Astrocyte (in vitro differentiated cells and primary cell): ENCODE measurements around the gene ZNF678. TPM values are rescaled to one million over a fixed set of nuclear protein-coding genes. Genes with fewer than 3 reads are reported as not detected.

ENCODE experiments used
- DNase-seq: peaks from one replicate; pipeline ENCODE4 v3.0.0-alpha.2; 2010; ENCODE audit warnings: low read depth
- FAIRE-seq: peaks from 2 replicates; lab custom pipeline; 2011; peaks lifted over from hg19 to GRCh38; lab: Jason Lieb, UNC
- H2AFZ ChIP-seq: 2 replicates; pipeline ENCODE4 v1.6.0; 2012; ENCODE audit warnings: low read depth, low read length, inconsistent platforms
- H3K27ac ChIP-seq: 2 replicates; pipeline ENCODE4 v1.5.1; 2011; ENCODE audit warnings: low read depth, low read length, inconsistent platforms
- H3K27me3 ChIP-seq: 2 replicates; pipeline ENCODE4 v1.6.0; 2011; ENCODE audit warnings: low read length, inconsistent platforms; ENCODE audit not compliant: insufficient read depth
- H3K36me3 ChIP-seq: 2 replicates; pipeline ENCODE4 v1.5.1; 2011; ENCODE audit warnings: low read length, inconsistent platforms; ENCODE audit not compliant: insufficient read depth
- H3K4me1 ChIP-seq: 2 replicates; pipeline ENCODE4 v1.5.1; 2011; ENCODE audit warnings: low read length, inconsistent platforms; ENCODE audit not compliant: insufficient read depth
- H3K4me2 ChIP-seq: 2 replicates; pipeline ENCODE4 v1.6.0; 2012; ENCODE audit warnings: low read length, inconsistent platforms
- H3K4me3 ChIP-seq: 2 replicates; pipeline ENCODE4 v1.5.1; 2011; ENCODE audit warnings: low read depth, mild to moderate bottlenecking, low read length, inconsistent platforms; ENCODE audit not compliant: insufficient read depth
- H3K79me2 ChIP-seq: 2 replicates; pipeline ENCODE4 v1.6.0; 2012; ENCODE audit warnings: mild to moderate bottlenecking, low read length, inconsistent platforms; ENCODE audit not compliant: insufficient read depth
- H3K9ac ChIP-seq: 2 replicates; pipeline ENCODE4 v1.6.0; 2012; ENCODE audit warnings: mild to moderate bottlenecking, low read length, inconsistent platforms
- H3K9me3 ChIP-seq: 2 replicates; pipeline ENCODE4 v1.5.1; 2012; ENCODE audit warnings: low read depth, mild to moderate bottlenecking, low read length, inconsistent platforms; ENCODE audit not compliant: insufficient read depth
- H4K20me1 ChIP-seq: 2 replicates; pipeline ENCODE4 v1.6.0; 2012; ENCODE audit warnings: low read length, inconsistent platforms; ENCODE audit not compliant: insufficient read depth
- H3K27ac Mint-ChIP-seq: one replicate; pipeline ENCODE4 v1.8.0; 2021; ENCODE audit warnings: mild to moderate bottlenecking, mixed read lengths; ENCODE audit not compliant: unreplicated experiment
- H3K27me3 Mint-ChIP-seq: one replicate; pipeline ENCODE4 v1.8.0; 2021; ENCODE audit warnings: low read depth, mixed read lengths; ENCODE audit not compliant: unreplicated experiment
- H3K36me3 Mint-ChIP-seq: one replicate; pipeline ENCODE4 v1.8.0; 2021; ENCODE audit warnings: low read depth, mixed read lengths; ENCODE audit not compliant: unreplicated experiment
- H3K4me1 Mint-ChIP-seq: one replicate; pipeline ENCODE4 v1.8.0; 2021; ENCODE audit warnings: low read depth, mixed read lengths; ENCODE audit not compliant: unreplicated experiment
- H3K4me3 Mint-ChIP-seq: one replicate; pipeline ENCODE4 v1.8.0; 2021; ENCODE audit warnings: mild to moderate bottlenecking, moderate library complexity, mixed read lengths; ENCODE audit not compliant: unreplicated experiment
- H3K9me3 Mint-ChIP-seq: one replicate; pipeline ENCODE4 v1.8.0; 2021; ENCODE audit warnings: mild to moderate bottlenecking, mixed read lengths; ENCODE audit not compliant: unreplicated experiment
- EZH2 ChIP-seq: IDR thresholded peaks from 2 replicates; pipeline ENCODE4 v1.6.1; 2012; ENCODE audit warnings: mild to moderate bottlenecking, low read length, inconsistent platforms; ENCODE audit not compliant: insufficient read depth
- total RNA-seq: library from RNA; stranded (reverse); gene quantifications from 2 replicates; pipeline ENCODE4 v1.2.1, GENCODE V29; 2021
- TF ChIP-seq, protein P1 (sequence below): IDR thresholded peaks from 2 replicates; pipeline ENCODE4 v1.5.1; 2011; ENCODE audit warnings: low read depth, mild to moderate bottlenecking, inconsistent platforms, low read length, moderate library complexity; ENCODE audit not compliant: insufficient read depth

The ZNF678 gene
- total RNA-seq, 1 donor from 2014 or later, result 5.4 TPM

DNA sequence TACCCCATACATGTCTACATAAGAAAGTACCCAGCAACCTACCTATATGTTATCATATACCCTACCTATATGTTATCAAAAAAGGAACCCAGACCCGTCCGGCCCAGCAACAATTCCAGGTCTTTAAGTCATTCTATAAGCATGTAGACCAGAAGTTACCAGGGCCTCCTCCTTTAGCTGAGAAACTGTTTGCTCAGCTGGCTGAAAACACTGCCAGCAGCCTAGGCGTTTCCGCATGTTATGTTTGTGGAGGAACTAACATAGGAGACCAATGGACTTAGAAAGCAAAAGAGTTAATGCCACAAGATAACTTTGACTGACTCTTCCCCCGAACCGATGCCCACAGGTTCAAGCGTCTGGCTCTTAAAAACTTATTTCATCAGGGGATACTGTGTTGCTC is 7.1 kb upstream of the ZNF678 start:
- H3K79me2 ChIP-seq, result no peaks in the 10 kb centered on the region
- H3K36me3 ChIP-seq, result no peaks in the 10 kb centered on the region
- no peak overlapping the region for H3K4me3 ChIP-seq
- peaks cover 24% of the 10 kb centered on the region for H3K9me3 Mint-ChIP-seq
- H3K4me1 Mint-ChIP-seq, result no peaks in the 10 kb centered on the region
- H3K4me2 ChIP-seq, result no peak overlapping the region
- H3K27me3 Mint-ChIP-seq, result no peaks in the 10 kb centered on the region
- FAIRE-seq (no peak), DNase-seq (no peak)
- no peaks in the 10 kb centered on the region for H4K20me1 ChIP-seq
- H3K9ac ChIP-seq, result no peak overlapping the region
- H2AFZ ChIP-seq, result no peak overlapping the region
- H3K9me3 ChIP-seq, result peaks cover 12% of the 10 kb centered on the region
- no peaks in the 10 kb centered on the region for H3K4me1 ChIP-seq
- no peak overlapping the region for H3K27ac Mint-ChIP-seq
- H3K36me3 Mint-ChIP-seq, result peaks cover 4% of the 10 kb centered on the region
- no peak overlapping the region for H3K27ac ChIP-seq
- no peak for TF ChIP-seq EZH2
- TF ChIP-seq, protein P1, sequence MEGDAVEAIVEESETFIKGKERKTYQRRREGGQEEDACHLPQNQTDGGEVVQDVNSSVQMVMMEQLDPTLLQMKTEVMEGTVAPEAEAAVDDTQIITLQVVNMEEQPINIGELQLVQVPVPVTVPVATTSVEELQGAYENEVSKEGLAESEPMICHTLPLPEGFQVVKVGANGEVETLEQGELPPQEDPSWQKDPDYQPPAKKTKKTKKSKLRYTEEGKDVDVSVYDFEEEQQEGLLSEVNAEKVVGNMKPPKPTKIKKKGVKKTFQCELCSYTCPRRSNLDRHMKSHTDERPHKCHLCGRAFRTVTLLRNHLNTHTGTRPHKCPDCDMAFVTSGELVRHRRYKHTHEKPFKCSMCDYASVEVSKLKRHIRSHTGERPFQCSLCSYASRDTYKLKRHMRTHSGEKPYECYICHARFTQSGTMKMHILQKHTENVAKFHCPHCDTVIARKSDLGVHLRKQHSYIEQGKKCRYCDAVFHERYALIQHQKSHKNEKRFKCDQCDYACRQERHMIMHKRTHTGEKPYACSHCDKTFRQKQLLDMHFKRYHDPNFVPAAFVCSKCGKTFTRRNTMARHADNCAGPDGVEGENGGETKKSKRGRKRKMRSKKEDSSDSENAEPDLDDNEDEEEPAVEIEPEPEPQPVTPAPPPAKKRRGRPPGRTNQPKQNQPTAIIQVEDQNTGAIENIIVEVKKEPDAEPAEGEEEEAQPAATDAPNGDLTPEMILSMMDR, result no peak
- peaks cover 9% of the 10 kb centered on the region for H3K27me3 ChIP-seq
- no peak overlapping the region for H3K4me3 Mint-ChIP-seq

DNA sequence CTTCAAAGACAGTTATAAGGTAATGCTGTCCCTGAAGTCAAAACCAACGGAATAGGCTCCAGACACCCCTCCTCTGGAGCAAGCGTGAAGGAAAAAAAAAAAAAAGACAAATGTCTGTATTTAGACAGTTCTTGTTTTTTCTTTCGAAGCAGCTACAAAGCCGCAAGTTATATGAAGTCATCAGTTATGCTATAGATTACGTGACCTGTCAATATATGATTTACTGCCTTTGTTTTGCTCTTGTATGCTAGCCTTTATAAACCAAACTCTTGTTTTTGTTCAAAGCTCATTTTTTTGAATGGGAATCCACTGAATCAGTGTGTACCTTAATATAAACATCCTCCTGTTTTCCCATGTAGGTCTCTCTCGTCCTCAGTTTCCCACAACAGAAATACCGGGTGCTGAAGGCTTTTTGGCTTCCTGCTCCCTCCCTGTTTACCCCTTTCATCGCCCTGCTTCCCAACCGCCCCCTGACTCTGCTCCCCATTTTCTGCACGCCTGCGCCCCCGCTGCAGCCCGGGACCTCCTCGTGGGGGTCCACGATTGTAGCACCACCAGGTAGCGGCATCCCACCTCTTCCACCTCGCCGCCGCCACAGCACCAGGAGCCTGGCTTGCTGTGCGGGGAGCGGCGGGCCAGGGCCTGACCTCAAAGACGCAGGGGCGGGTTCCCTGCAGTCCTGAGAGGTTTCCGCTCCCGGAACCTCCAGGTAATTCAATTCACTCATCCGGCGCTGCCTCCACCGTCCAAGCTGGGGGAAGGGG is 5.2 kb upstream of the ZNF678 start:
- Histone ChIP-seq H3K9ac (no peak overlapping the region), H3K4me2 (no peak overlapping the region), H2AFZ (no peak overlapping the region), H3K4me1 (no peaks in the 10 kb centered on the region), H3K36me3 (no peaks in the 10 kb centered on the region), H3K27me3 (peaks cover 9% of the 10 kb centered on the region), H3K4me3 (no peak overlapping the region), H3K9me3 (peaks cover 14% of the 10 kb centered on the region), H3K27ac (no peak overlapping the region), H4K20me1 (no peaks in the 10 kb centered on the region), H3K79me2 (no peaks in the 10 kb centered on the region)
- Mint-ChIP-seq H3K9me3 (peaks cover 22% of the 10 kb centered on the region), H3K27me3 (no peaks in the 10 kb centered on the region), H3K4me1 (no peaks in the 10 kb centered on the region), H3K27ac (no peak overlapping the region), H3K36me3 (peaks cover 5% of the 10 kb centered on the region), H3K4me3 (no peak overlapping the region)
- TF ChIP-seq, protein P1, result no peak
- no peak for TF ChIP-seq EZH2
- no peak for FAIRE-seq
- no peak for DNase-seq

DNA sequence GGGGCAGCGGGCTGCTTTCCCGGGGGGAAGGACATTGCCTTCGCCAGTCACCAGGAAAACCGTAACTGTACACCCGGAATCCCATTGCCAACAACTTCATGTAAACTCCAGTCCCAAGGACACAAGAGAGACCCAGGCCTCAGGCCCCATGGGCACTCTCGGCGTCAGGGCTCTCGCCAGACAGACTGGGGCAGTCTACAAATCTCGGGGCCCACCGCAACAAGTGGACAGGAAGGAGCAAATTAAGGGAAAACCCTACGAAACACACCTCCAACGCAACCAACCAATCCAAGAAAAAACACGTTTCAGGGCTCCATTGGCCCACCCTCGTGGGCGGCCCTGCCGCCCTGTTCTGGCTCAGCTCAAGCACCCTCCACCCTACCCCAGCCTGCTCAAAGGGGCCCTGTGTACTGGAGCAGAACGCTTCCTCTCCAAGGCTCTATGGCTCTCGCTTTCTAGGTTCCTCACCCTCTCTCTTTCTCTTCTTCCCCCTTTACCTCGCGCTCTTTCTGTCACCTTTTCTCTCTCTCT is 4.6 kb upstream of the ZNF678 start:
- FAIRE-seq, result no peak
- Mint-ChIP-seq H3K4me1 (no peaks in the 10 kb centered on the region), H3K36me3 (peaks cover 7% of the 10 kb centered on the region), H3K4me3 (no peak overlapping the region), H3K27ac (no peak overlapping the region), H3K9me3 (peaks cover 18% of the 10 kb centered on the region), H3K27me3 (no peaks in the 10 kb centered on the region)
- Histone ChIP-seq H3K27ac (no peak overlapping the region), H4K20me1 (no peaks in the 10 kb centered on the region), H3K36me3 (no peaks in the 10 kb centered on the region), H3K9ac (no peak overlapping the region), H2AFZ (no peak overlapping the region), H3K4me3 (no peak overlapping the region), H3K27me3 (peaks cover 9% of the 10 kb centered on the region), H3K9me3 (peaks cover 14% of the 10 kb centered on the region), H3K4me2 (no peak overlapping the region), H3K79me2 (no peaks in the 10 kb centered on the region), H3K4me1 (no peaks in the 10 kb centered on the region)
- no peak for DNase-seq
- no peak for TF ChIP-seq EZH2
- TF ChIP-seq, protein P1, result no peak
